Measurements from ENCODE around the gene SOST.

SOST gene

GRCh38 chr17:43774304-43775250, 16.0 kb upstream of the SOST start:
- ATAC-seq (no peak), DNase-seq (no peak)

- no peak for ATAC-seq
- no peak for DNase-seq
Measured at GRCh38 chr17:43772877-43773648, 14.5 kb upstream of the SOST start.

GRCh38 chr17:43771463-43771862, 12.9 kb upstream of the SOST start:
- DNase-seq (no peak), ATAC-seq (no peak)

- ATAC-seq = no peak
- no peak for DNase-seq
Measured at GRCh38 chr17:43770957-43771356, 12.4 kb upstream of the SOST start.

GRCh38 chr17:43769859-43770258, 11.3 kb upstream of the SOST start:
- ATAC-seq (no peak), DNase-seq (no peak)

- ATAC-seq (no peak), DNase-seq (no peak)
Measured at GRCh38 chr17:43769426-43769825, 10.8 kb upstream of the SOST start.

GRCh38 chr17:43768943-43769342, 10.4 kb upstream of the SOST start:
- DNase-seq = no peak

GRCh38 chr17:43768382-43768781, 9.8 kb upstream of the SOST start:
- DNase-seq (no peak), ATAC-seq (no peak)

More at GRCh38 chr17:43768943-43769342, 10.4 kb upstream of the SOST start:
- ATAC-seq = no peak

- ATAC-seq = no peak
Measured at GRCh38 chr17:43767713-43768059, 9.1 kb upstream of the SOST start.

GRCh38 chr17:43767053-43767712, 8.6 kb upstream of the SOST start:
- no peak for ATAC-seq
- no peak for DNase-seq

More at GRCh38 chr17:43767713-43768059, 9.1 kb upstream of the SOST start:
- DNase-seq = no peak

GRCh38 chr17:43766413-43767052, 7.9 kb upstream of the SOST start:
- DNase-seq (peak; percentile 71), ATAC-seq (no peak)

- peak; percentile 89 for ATAC-seq
Measured at GRCh38 chr17:43760254-43760852, 1.8 kb upstream of the SOST start.

GRCh38 chr17:43759836-43760235, 1.2 kb upstream of the SOST start:
- no peak for ATAC-seq
- DNase-seq = no peak

More at GRCh38 chr17:43760254-43760852, 1.8 kb upstream of the SOST start:
- peak; percentile 94 for DNase-seq

GRCh38 chr17:43758086-43758485, 505 bp downstream of the SOST start:
- DNase-seq = no peak
- no peak for ATAC-seq

- no peak for DNase-seq
- ATAC-seq = no peak
Measured at GRCh38 chr17:43757171-43757660, 1.4 kb downstream of the SOST start.

- ATAC-seq (no peak), DNase-seq (no peak)
Measured at GRCh38 chr17:43756201-43756600, 2.4 kb downstream of the SOST start.

- DNase-seq (peak; percentile 21), ATAC-seq (peak; percentile 14)
Measured at GRCh38 chr17:43755389-43755875, 3.2 kb downstream of the SOST start.

- DNase-seq (no peak), ATAC-seq (no peak)
Measured at GRCh38 chr17:43754947-43755346, 3.6 kb downstream of the SOST start.

- no peak for DNase-seq
Measured at GRCh38 chr17:43753493-43754129, 5.0 kb downstream of the SOST start.

GRCh38 chr17:43750153-43750552, 8.4 kb downstream of the SOST start:
- ATAC-seq (no peak), DNase-seq (no peak)

More at GRCh38 chr17:43753493-43754129, 5.0 kb downstream of the SOST start:
- peak; percentile 34 for ATAC-seq

- ATAC-seq (no peak), DNase-seq (no peak)
Measured at GRCh38 chr17:43745541-43745940, 13.1 kb downstream of the SOST start.

All from stimulated activated naive CD8-positive, alpha-beta T cell treated with anti-CD3 and anti-CD28 coated beads, Interleukin-15, Interleukin-2, amounts not matched to agents 100 U/mL and 50 U/mL, for 24 hours (primary cell).